HepG2 (cell line): ENCODE data around the gene ASXL1. TPM values are rescaled to one million over a fixed set of nuclear protein-coding genes. Genes with fewer than 3 reads are reported as not detected.

ENCODE experiments used
- ATAC-seq: fragments of 200-7000 bp; cut with Tn5 transposase; 3 replicates; pipeline ENCODE4 v1.9.1; 2020; ENCODE audit warnings: mild to moderate bottlenecking, moderate library complexity
- BruUV-seq: library from RNA; stranded (reverse); fragments of 400-500 nt; replicated peaks from 2 replicates; lab custom pipeline; 2021; lab: Mats Ljungman, UMichigan
- CTCF ChIA-PET: fragments of 300-600 bp; formaldehyde crosslinking; extraction: SDS; loops from one replicate; lab custom pipeline; 2021; ENCODE audit warnings: low total read pairs, inconsistent platforms, low intra/inter-chr PET ratio; lab: Yijun Ruan, JAX
- POLR2A ChIA-PET: fragments of 350-600 bp; sonication (Branson Sonifier 250); formaldehyde crosslinking; loops from one replicate; lab custom pipeline; 2020; ENCODE audit warnings: antibody characterized with exemption, inconsistent platforms; lab: Yijun Ruan, JAX
- DNase-seq: peaks from one replicate; pipeline ENCODE4 v3.0.0-alpha.2; 2015; ENCODE audit warnings: low spot score
- FAIRE-seq: peaks from 3 replicates; lab custom pipeline; 2011; peaks lifted over from hg19 to GRCh38; lab: Jason Lieb, UNC
- H2AFZ ChIP-seq: one replicate; pipeline ENCODE4 v1.6.1; 2011; ENCODE audit warnings: low read length, inconsistent platforms
- H3K27ac ChIP-seq: fragments of 300-600 bp; 3 replicates; pipeline ENCODE4 v1.8.0; 2011; ENCODE audit warnings: mixed run types, mild to moderate bottlenecking, mixed read lengths, low read length, inconsistent platforms; ENCODE audit not compliant: insufficient read depth; ENCODE audit errors: extremely low read length
- H3K27me3 ChIP-seq, 2 experiments: fragments of 200-600 bp in 1 of 2; 2 replicates in 1 of 2; 3 replicates in 1 of 2; pipeline versions ENCODE4 v1.6.0 to v1.8.0; 2011; ENCODE audit warnings: low read length in 2 of 2, mild to moderate bottlenecking in 2 of 2, moderate library complexity in 2 of 2, inconsistent platforms in 1 of 2; ENCODE audit not compliant: insufficient read depth in 2 of 2, control insufficient read depth in 1 of 2
- H3K36me3 ChIP-seq, 2 experiments: fragments of 200-600 bp in 1 of 2; replicated peaks in 1 of 2; 2 replicates in 1 of 2; 3 replicates in 1 of 2; pipeline versions ENCODE4 v1.5.1 to v1.8.0; 2011; ENCODE audit warnings: low read length in 2 of 2, inconsistent platforms in 1 of 2; ENCODE audit not compliant: insufficient read depth in 2 of 2, control insufficient read depth in 1 of 2
- H3K4me1 ChIP-seq: 2 replicates; pipeline ENCODE4 v1.5.1; 2012; ENCODE audit warnings: low read length, inconsistent platforms; ENCODE audit not compliant: insufficient read depth
- H3K4me2 ChIP-seq: 2 replicates; pipeline ENCODE4 v1.6.0; 2011; ENCODE audit warnings: low read depth, low read length, inconsistent platforms
- H3K4me3 ChIP-seq, 3 experiments: fragments of 200-600 bp in 1 of 3; sonication (generic), shearing (Covaris generic) in 1 of 3; replicated peaks in 1 of 3; 2 replicates each; pipeline ENCODE4 v1.5.1; 2011 to 2016; ENCODE audit warnings: low read length in 3 of 3, inconsistent platforms in 2 of 3, low read depth in 2 of 3, mild to moderate bottlenecking in 2 of 3, control low read depth in 1 of 3, mixed read lengths in 1 of 3; ENCODE audit not compliant: insufficient read depth in 1 of 3
- H3K79me2 ChIP-seq: one replicate; pipeline ENCODE4 v1.6.1; 2011; ENCODE audit warnings: low read length, inconsistent platforms; ENCODE audit not compliant: insufficient read depth
- H3K9ac ChIP-seq: 2 replicates; pipeline ENCODE4 v1.6.0; 2011; ENCODE audit warnings: mild to moderate bottlenecking, low read depth, low read length, inconsistent platforms; ENCODE audit not compliant: insufficient read depth
- H3K9me3 ChIP-seq: 2 replicates; pipeline ENCODE4 v1.5.1; 2012; ENCODE audit warnings: mild to moderate bottlenecking, low read length
- H4K20me1 ChIP-seq: 2 replicates; pipeline ENCODE4 v1.6.0; 2011; ENCODE audit warnings: inconsistent platforms, mild to moderate bottlenecking, low read length, moderate library complexity; ENCODE audit not compliant: insufficient read depth
- BATF2 ChIP-seq: sonication (generic); formaldehyde crosslinking; IDR thresholded peaks from 2 replicates; pipeline ENCODE4 v1.8.0; 2022; ENCODE audit warnings: mild to moderate bottlenecking, missing genetic modification reagents, moderate library complexity
- LCORL ChIP-seq, 2 experiments: fragments of 450-650 bp in 1 of 2; sonication (generic) in 1 of 2; formaldehyde crosslinking in 1 of 2; IDR thresholded peaks; 2 replicates each; pipeline versions ENCODE4 v1.5.0 to v1.6.1; 2017 to 2020; ENCODE audit warnings: antibody characterized with exemption in 1 of 2, missing genetic modification reagents in 1 of 2
- POLR2A ChIP-seq, 2 experiments: IDR thresholded peaks; 2 replicates each; pipeline ENCODE4 v1.6.1; 2011; ENCODE audit warnings: low read depth in 2 of 2, low read length in 2 of 2, mild to moderate bottlenecking in 1 of 2, moderate library complexity in 1 of 2; ENCODE audit not compliant: insufficient read depth in 1 of 2
- SMARCC2 ChIP-seq: fragments of 450-650 bp; IDR thresholded peaks from 2 replicates; pipeline ENCODE4 v1.6.1; 2017; ENCODE audit warnings: antibody characterized with exemption, mild to moderate bottlenecking
- SNRNP70 ChIP-seq: fragments of 200-400 bp; formaldehyde crosslinking; IDR thresholded peaks from 2 replicates; pipeline ENCODE4 v1.6.1; 2017; ENCODE audit warnings: mild to moderate bottlenecking, low read depth, low read length, moderate library complexity
- ZBTB33 ChIP-seq: sonication (generic); formaldehyde crosslinking; IDR thresholded peaks from 2 replicates; pipeline ENCODE4 v1.4.0; 2020; ENCODE audit warnings: missing genetic modification reagents
- ZBTB38 ChIP-seq: sonication (generic); formaldehyde crosslinking; IDR thresholded peaks from 2 replicates; pipeline ENCODE4 v1.5.1; 2020; ENCODE audit warnings: mild to moderate bottlenecking, missing genetic modification reagents
- ZFP91 ChIP-seq: sonication (generic); formaldehyde crosslinking; IDR thresholded peaks from 2 replicates; pipeline ENCODE4 v1.9.0; 2022; ENCODE audit warnings: missing genetic modification reagents, mild to moderate bottlenecking, borderline replicate concordance
- ZFX ChIP-seq: sonication (generic); formaldehyde crosslinking; IDR thresholded peaks from 2 replicates; pipeline ENCODE4 v1.4.0; 2020; ENCODE audit warnings: mild to moderate bottlenecking, low read depth, missing genetic modification reagents, moderate library complexity
- ZFY ChIP-seq: sonication (generic); formaldehyde crosslinking; IDR thresholded peaks from 2 replicates; pipeline ENCODE4 v1.4.0; 2020; ENCODE audit warnings: missing genetic modification reagents
- ZNF598 ChIP-seq: sonication (generic); formaldehyde crosslinking; IDR thresholded peaks from 2 replicates; pipeline ENCODE4 v1.5.1; 2020; ENCODE audit warnings: mild to moderate bottlenecking, missing genetic modification reagents, borderline replicate concordance
- ZNF674 ChIP-seq: sonication (generic); formaldehyde crosslinking; IDR thresholded peaks from 2 replicates; pipeline ENCODE4 v1.5.0; 2020; ENCODE audit warnings: low read depth, mild to moderate bottlenecking, missing genetic modification reagents
- ZNF790 ChIP-seq: sonication (generic); formaldehyde crosslinking; IDR thresholded peaks from 2 replicates; pipeline ENCODE4 v1.8.0; 2022; ENCODE audit warnings: missing genetic modification reagents, mild to moderate bottlenecking, borderline replicate concordance
- WGBS: methylation state at CpG from one replicate; pipeline ENCODE4 v1.1.6; 2017; ENCODE audit warnings: low lambda C conversion rate; 5-methylcytosine and 5-hydroxymethylcytosine counted together
- in situ Hi-C: cut with HindIII; loops from 2 replicates; pipeline ENCODE4 v1.10.0; 2017; ENCODE audit warnings: low pct_unique_long_range_greater_than_20kb; ENCODE audit not compliant: extremely low pct_ligation_motif_present
- intact Hi-C: fragments of 100-400 bp; cut with micrococcal nuclease; formaldehyde crosslinking; loops from one replicate; pipeline ENCODE4 v1.10.0; 2022; ENCODE audit not compliant: unreplicated experiment
- polyA plus RNA-seq, 8 experiments: library from polyadenylated mRNA; depleted of rRNA in 3 of 8; stranded (reverse) in 7 of 8; unstranded in 1 of 8; fragments of >200 nt; fragmentation: Illumina TruSeq in 4 of 8; extraction: Trizol in 4 of 8; gene quantifications; 2 replicates each; pipeline versions ENCODE4 v1.2.1 to v1.2.3, GENCODE V29; 2011 to 2016; ENCODE audit warnings: low read depth in 4 of 8, missing spikeins in 1 of 8, mixed read lengths in 1 of 8; ENCODE audit not compliant: insufficient read depth in 1 of 8
- total RNA-seq, 5 experiments: library from RNA; depleted of rRNA; stranded (reverse); fragments of >200 nt; fragmentation: Illumina TruSeq; extraction: Trizol; gene quantifications; 2 replicates each; pipeline ENCODE4 v1.2.3, GENCODE V29; 2016; ENCODE audit warnings: low read depth in 1 of 5
- TF ChIP-seq, protein P1 (sequence below): IDR thresholded peaks from 2 replicates; pipeline ENCODE4 v1.6.1; 2012; ENCODE audit warnings: inconsistent platforms
- TF ChIP-seq, protein P2 (sequence below): sonication (generic); formaldehyde crosslinking; IDR thresholded peaks from 2 replicates; pipeline ENCODE4 v1.5.1; 2020; ENCODE audit warnings: mild to moderate bottlenecking, missing genetic modification reagents, moderate library complexity

The ASXL1 gene
- total and polyA plus RNA-seq, 2 of the 13 experiments (the other 11 are each of a cell fraction or from before 2014, with no cell fraction given), result 62.1 to 74.8 TPM

- Histone ChIP-seq H3K27me3 (no peaks in the 10 kb centered on the region), H3K4me1 (peaks cover 83% of the 10 kb centered on the region), H3K79me2 (peaks cover 86% of the 10 kb centered on the region), H3K4me3 (no peak overlapping the region), H3K9me3 (no peaks in the 10 kb centered on the region), H3K4me2 (no peak overlapping the region; the same call in 1 of the 2 replicates), H2AFZ (no peak overlapping the region), H3K9ac (peak overlapping the region; percentile 5; the same call in 1 of the 2 replicates), H4K20me1 (peaks cover 61% of the 10 kb centered on the region), H3K27ac (peak overlapping the region; percentile 35), H3K36me3 (peaks cover 0 to 9% of the 10 kb centered on the region in 2 experiments; a peak in 2 of 5 replicates)
- DNase-seq (no peak), ATAC-seq (no peak), FAIRE-seq (no peak)
- ChIA-PET CTCF (no interaction called here), POLR2A (no interaction called here)
- BruUV-seq, result no TSS peak
- 73% methylated on average over 5 of the region's 5 CpGs for WGBS
- in situ Hi-C loops (no loop called here), intact Hi-C loops (no loop called here)
- TF ChIP-seq BATF2 (CRISPR knock-in tag) (no peak), ZNF598 (CRISPR knock-in tag) (0 out of 2 replicates have a peak, but pooled peaks have one; percentile 63), POLR2A (IDR thresholded peaks at IDR 0.05; ENCODE audit: insufficient read depth in 1 of 2, low read depth in 2 of 2, low read length in 2 of 2) (no peak), ZFY (CRISPR knock-in tag) (no peak), ZNF790 (CRISPR knock-in tag) (no peak), SMARCC2 (no peak), SNRNP70 (no peak), ZBTB33 (CRISPR knock-in tag) (peak; percentile 75; the same call in 1 of the 2 replicates), LCORL (IDR thresholded peaks at IDR 0.05) (no peak), LCORL (CRISPR knock-in tag; IDR thresholded peaks at IDR 0.05) (0 out of 2 replicates have a peak, but pooled peaks have one; percentile 1), ZFX (CRISPR knock-in tag) (peak; percentile 23; the same call in 1 of the 2 replicates), ZBTB38 (CRISPR knock-in tag) (peak; percentile 78), ZNF674 (CRISPR knock-in tag) (no peak), ZFP91 (CRISPR knock-in tag) (0 out of 2 replicates have a peak, but pooled peaks have one; percentile 3)
- TF ChIP-seq, protein P1, sequence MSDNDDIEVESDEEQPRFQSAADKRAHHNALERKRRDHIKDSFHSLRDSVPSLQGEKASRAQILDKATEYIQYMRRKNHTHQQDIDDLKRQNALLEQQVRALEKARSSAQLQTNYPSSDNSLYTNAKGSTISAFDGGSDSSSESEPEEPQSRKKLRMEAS, result peak; percentile 11; the same call in 1 of the 2 replicates
- TF ChIP-seq, protein P2, sequence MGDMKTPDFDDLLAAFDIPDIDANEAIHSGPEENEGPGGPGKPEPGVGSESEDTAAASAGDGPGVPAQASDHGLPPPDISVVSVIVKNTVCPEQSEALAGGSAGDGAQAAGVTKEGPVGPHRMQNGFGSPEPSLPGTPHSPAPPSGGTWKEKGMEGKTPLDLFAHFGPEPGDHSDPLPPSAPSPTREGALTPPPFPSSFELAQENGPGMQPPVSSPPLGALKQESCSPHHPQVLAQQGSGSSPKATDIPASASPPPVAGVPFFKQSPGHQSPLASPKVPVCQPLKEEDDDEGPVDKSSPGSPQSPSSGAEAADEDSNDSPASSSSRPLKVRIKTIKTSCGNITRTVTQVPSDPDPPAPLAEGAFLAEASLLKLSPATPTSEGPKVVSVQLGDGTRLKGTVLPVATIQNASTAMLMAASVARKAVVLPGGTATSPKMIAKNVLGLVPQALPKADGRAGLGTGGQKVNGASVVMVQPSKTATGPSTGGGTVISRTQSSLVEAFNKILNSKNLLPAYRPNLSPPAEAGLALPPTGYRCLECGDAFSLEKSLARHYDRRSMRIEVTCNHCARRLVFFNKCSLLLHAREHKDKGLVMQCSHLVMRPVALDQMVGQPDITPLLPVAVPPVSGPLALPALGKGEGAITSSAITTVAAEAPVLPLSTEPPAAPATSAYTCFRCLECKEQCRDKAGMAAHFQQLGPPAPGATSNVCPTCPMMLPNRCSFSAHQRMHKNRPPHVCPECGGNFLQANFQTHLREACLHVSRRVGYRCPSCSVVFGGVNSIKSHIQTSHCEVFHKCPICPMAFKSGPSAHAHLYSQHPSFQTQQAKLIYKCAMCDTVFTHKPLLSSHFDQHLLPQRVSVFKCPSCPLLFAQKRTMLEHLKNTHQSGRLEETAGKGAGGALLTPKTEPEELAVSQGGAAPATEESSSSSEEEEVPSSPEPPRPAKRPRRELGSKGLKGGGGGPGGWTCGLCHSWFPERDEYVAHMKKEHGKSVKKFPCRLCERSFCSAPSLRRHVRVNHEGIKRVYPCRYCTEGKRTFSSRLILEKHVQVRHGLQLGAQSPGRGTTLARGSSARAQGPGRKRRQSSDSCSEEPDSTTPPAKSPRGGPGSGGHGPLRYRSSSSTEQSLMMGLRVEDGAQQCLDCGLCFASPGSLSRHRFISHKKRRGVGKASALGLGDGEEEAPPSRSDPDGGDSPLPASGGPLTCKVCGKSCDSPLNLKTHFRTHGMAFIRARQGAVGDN (CRISPR knock-in tag), result peak; percentile 57
Measured at GRCh38 chr20:32479012-32479411, 120.9 kb downstream of the ASXL1 start.
